H7 (cell line): Measurements from ENCODE around the gene HBEGF. TPM values are rescaled to one million over a fixed set of nuclear protein-coding genes. Genes with fewer than 3 reads are reported as not detected.

Source experiments
- DNase-seq: peaks from one replicate; pipeline ENCODE4 v3.0.0; 2012
- H3K27me3 ChIP-seq: 2 replicates; pipeline ENCODE4 v1.6.0; 2011; ENCODE audit warnings: mild to moderate bottlenecking, low read length; ENCODE audit not compliant: control insufficient read depth, insufficient read depth
- H3K36me3 ChIP-seq: replicated peaks from 2 replicates; pipeline ENCODE4 v1.5.1; 2011; ENCODE audit warnings: low read length; ENCODE audit not compliant: control insufficient read depth, insufficient read depth
- H3K4me3 ChIP-seq: 2 replicates; pipeline ENCODE4 v1.5.1; 2011; ENCODE audit warnings: low read depth, mild to moderate bottlenecking, control low read depth, low read length, moderate library complexity; ENCODE audit not compliant: insufficient read depth
- total RNA-seq: library from RNA; depleted of rRNA; stranded (reverse); fragments of >200 nt; shearing (Covaris generic); gene quantifications from 2 replicates; pipeline ENCODE4 v1.2.3, GENCODE V29; 2014

Gene HBEGF
- total RNA-seq, 1 experiment from 2014 or later, result 1.6 TPM

GRCh38 chr5:140336388-140336787, 10.0 kb downstream of the HBEGF start:
- Histone ChIP-seq H3K36me3 (peaks cover 3% of the 10 kb centered on the region), H3K27me3 (no peaks in the 10 kb centered on the region), H3K4me3 (no peak overlapping the region)
- DNase-seq, result no peak

GRCh38 chr5:140331638-140332037, 14.8 kb downstream of the HBEGF start:
- Histone ChIP-seq H3K36me3 (peaks cover 3% of the 10 kb centered on the region), H3K4me3 (no peak overlapping the region), H3K27me3 (no peaks in the 10 kb centered on the region)
- no peak for DNase-seq

GRCh38 chr5:140329739-140330481, 16.5 kb downstream of the HBEGF start:
- Histone ChIP-seq H3K4me3 (no peak overlapping the region), H3K27me3 (no peaks in the 10 kb centered on the region), H3K36me3 (peaks cover 1% of the 10 kb centered on the region; the same call in 1 of the 2 replicates)
- no peak for DNase-seq

- no peaks in the 10 kb centered on the region for H3K36me3 ChIP-seq
- H3K4me3 ChIP-seq, result no peak overlapping the region
- H3K27me3 ChIP-seq, result no peaks in the 10 kb centered on the region
- no peak for DNase-seq
These were observed 18.2 kb downstream of the HBEGF start for GRCh38 chr5:140328036-140328764.

- Histone ChIP-seq H3K27me3 (no peaks in the 10 kb centered on the region), H3K4me3 (no peak overlapping the region), H3K36me3 (no peaks in the 10 kb centered on the region)
- DNase-seq, result no peak
These were observed 18.8 kb downstream of the HBEGF start for GRCh38 chr5:140327589-140327988.

GRCh38 chr5:140325486-140325885, 20.9 kb downstream of the HBEGF start:
- no peak for DNase-seq
- no peaks in the 10 kb centered on the region for H3K27me3 ChIP-seq
- H3K4me3 ChIP-seq, result no peak overlapping the region
- H3K36me3 ChIP-seq, result no peaks in the 10 kb centered on the region

- Histone ChIP-seq H3K36me3 (no peaks in the 10 kb centered on the region), H3K27me3 (no peaks in the 10 kb centered on the region), H3K4me3 (no peak overlapping the region)
- DNase-seq, result no peak
These were observed 21.7 kb downstream of the HBEGF start for GRCh38 chr5:140324617-140325241.

GRCh38 chr5:140324041-140324600, 22.3 kb downstream of the HBEGF start:
- Histone ChIP-seq H3K27me3 (no peaks in the 10 kb centered on the region), H3K36me3 (no peaks in the 10 kb centered on the region)
- no peak for DNase-seq

GRCh38 chr5:140322751-140323731, 23.4 kb downstream of the HBEGF start:
- Histone ChIP-seq H3K36me3 (no peaks in the 10 kb centered on the region), H3K4me3 (no peak overlapping the region), H3K27me3 (no peaks in the 10 kb centered on the region)
- DNase-seq, result no peak

More at GRCh38 chr5:140324041-140324600, 22.3 kb downstream of the HBEGF start:
- H3K4me3 ChIP-seq, result no peak overlapping the region

GRCh38 chr5:140321796-140322195, 24.6 kb downstream of the HBEGF start:
- Histone ChIP-seq H3K27me3 (no peaks in the 10 kb centered on the region), H3K4me3 (no peak overlapping the region), H3K36me3 (no peaks in the 10 kb centered on the region)
- no peak for DNase-seq

- Histone ChIP-seq H3K27me3 (no peaks in the 10 kb centered on the region), H3K36me3 (no peaks in the 10 kb centered on the region), H3K4me3 (no peak overlapping the region)
- no peak for DNase-seq
These were observed 26.6 kb downstream of the HBEGF start for GRCh38 chr5:140319833-140320232.

GRCh38 chr5:140318792-140319191, 27.6 kb downstream of the HBEGF start:
- no peaks in the 10 kb centered on the region for H3K27me3 ChIP-seq
- DNase-seq, result no peak
- no peak overlapping the region for H3K4me3 ChIP-seq
- no peaks in the 10 kb centered on the region for H3K36me3 ChIP-seq

GRCh38 chr5:140317859-140318258, 28.5 kb downstream of the HBEGF start:
- no peaks in the 10 kb centered on the region for H3K27me3 ChIP-seq
- H3K36me3 ChIP-seq, result no peaks in the 10 kb centered on the region
- DNase-seq, result no peak
- no peak overlapping the region for H3K4me3 ChIP-seq

- Histone ChIP-seq H3K27me3 (no peaks in the 10 kb centered on the region), H3K4me3 (no peak overlapping the region), H3K36me3 (no peaks in the 10 kb centered on the region)
- no peak for DNase-seq
These were observed 33.6 kb downstream of the HBEGF start for GRCh38 chr5:140312791-140313189.
